PFSK-1 (cell line): ENCODE measurements around the gene ULK3.

ENCODE experiments used
- FOXP2 ChIP-seq: optimal IDR thresholded peaks from 2 replicates; pipeline ENCODE3; 2011; ENCODE audit warnings: borderline replicate concordance, control low read depth, inconsistent platforms; ENCODE audit not compliant: insufficient read depth; ENCODE audit errors: extremely low read length, extremely low read depth
- POLR2AphosphoS5 ChIP-seq: IDR thresholded peaks from 2 replicates; pipeline ENCODE4 v1.6.1; 2012; ENCODE audit warnings: low read depth, mild to moderate bottlenecking, control low read depth, low read length, moderate library complexity
- REST ChIP-seq, 2 experiments: IDR thresholded peaks; 2 replicates each; pipeline versions ENCODE4 v1.6.1 to v1.8.0; 2011 to 2012; ENCODE audit warnings: low read depth in 2 of 2, low read length in 2 of 2, control low read depth in 1 of 2, inconsistent platforms in 1 of 2, mild to moderate bottlenecking in 1 of 2, moderate library complexity in 1 of 2; ENCODE audit not compliant: insufficient read depth in 1 of 2
- SIN3A ChIP-seq: IDR thresholded peaks from 2 replicates; pipeline ENCODE4 v1.6.1; 2012; ENCODE audit warnings: mild to moderate bottlenecking, low read length, moderate library complexity, borderline replicate concordance; ENCODE audit not compliant: insufficient read depth
- TAF1 ChIP-seq: IDR thresholded peaks from 2 replicates; pipeline ENCODE4 v1.6.1; 2012; ENCODE audit warnings: low read length, control low read depth, borderline replicate concordance; ENCODE audit not compliant: insufficient read depth

Gene ULK3

GRCh38 chr15:74815121-74815934 is 27.6 kb downstream of the ULK3 start:
- TF ChIP-seq SIN3A = no peak
- no peak for TF ChIP-seq FOXP2
- TF ChIP-seq POLR2AphosphoS5 = no peak
- TF ChIP-seq REST (IDR thresholded peaks at IDR 0.05; ENCODE audit: insufficient read depth in 1 of 2, low read depth in 2 of 2, low read length in 2 of 2) = no peak
- no peak for TF ChIP-seq TAF1

GRCh38 chr15:74812533-74812932 is 30.4 kb downstream of the ULK3 start, which contains the start of gene LMAN1L:
Gene LMAN1L, plus strand, starts transcription at chr15:74812835. Its CDS starts 20 bp downstream, at chr15:74812855.
- TF ChIP-seq SIN3A = no peak
- TF ChIP-seq REST (IDR thresholded peaks at IDR 0.05; ENCODE audit: insufficient read depth in 1 of 2, low read depth in 2 of 2, low read length in 2 of 2) = no peak
- TF ChIP-seq TAF1 = no peak
- no peak for TF ChIP-seq FOXP2
- TF ChIP-seq POLR2AphosphoS5 = no peak

GRCh38 chr15:74809956-74810355 is 33.0 kb downstream of the ULK3 start:
- no peak for TF ChIP-seq POLR2AphosphoS5
- TF ChIP-seq SIN3A = no peak
- no peak for TF ChIP-seq TAF1
- no peak for TF ChIP-seq REST (IDR thresholded peaks at IDR 0.05; ENCODE audit: insufficient read depth in 1 of 2, low read depth in 2 of 2, low read length in 2 of 2)
- TF ChIP-seq FOXP2 = no peak

GRCh38 chr15:74809242-74809641 is 33.7 kb downstream of the ULK3 start:
- TF ChIP-seq SIN3A = no peak

GRCh38 chr15:74808840-74809229 is 34.1 kb downstream of the ULK3 start:
- TF ChIP-seq SIN3A (no peak), POLR2AphosphoS5 (no peak), TAF1 (no peak), REST (IDR thresholded peaks at IDR 0.05; ENCODE audit: insufficient read depth in 1 of 2, low read depth in 2 of 2, low read length in 2 of 2) (no peak), FOXP2 (no peak)
